Testis (tissue), 3 donors: ENCODE measurements around the gene AXDND1. TPM values are rescaled to one million over a fixed set of nuclear protein-coding genes. Genes with fewer than 3 reads are reported as not detected.
"Not testable (repeated sequence)": the region's sequence is repeated elsewhere in the genome, so short reads cannot be mapped to it uniquely, and the experiment has no call there.

ENCODE experiments used
- DNase-seq: peaks from one replicate; pipeline ENCODE4 v3.0.0-alpha.2; 2019
- H3K27ac ChIP-seq, 2 donors: fragments of 200-600 bp; sonication (generic); one replicate each; pipeline ENCODE4 v1.5.1; 2019
- H3K27me3 ChIP-seq: fragments of 200-600 bp; sonication (generic); one replicate; pipeline ENCODE4 v1.5.1; 2019
- H3K36me3 ChIP-seq: fragments of 200-600 bp; sonication (generic); one replicate; pipeline ENCODE4 v1.5.1; 2017; ENCODE audit warnings: low read depth; ENCODE audit errors: missing control alignments
- H3K4me1 ChIP-seq: fragments of 200-600 bp; sonication (generic); one replicate; pipeline ENCODE4 v1.5.1; 2019
- H3K4me3 ChIP-seq, 2 donors: fragments of 200-600 bp; sonication (generic); one replicate each; pipeline ENCODE4 v1.5.1; 2017 to 2019
- H3K9me3 ChIP-seq: fragments of 200-600 bp; sonication (generic); one replicate; pipeline ENCODE4 v1.5.1; 2017
- POLR2A ChIP-seq: fragments of 450-650 bp; IDR thresholded peaks from one replicate; pipeline ENCODE4 v1.6.1; 2017; ENCODE audit warnings: antibody characterized with exemption, mild to moderate bottlenecking, moderate library complexity
- WGBS, 2 donors: methylation state at CpG; one replicate each; pipeline ENCODE4 v1.1.5; 2018; 5-methylcytosine and 5-hydroxymethylcytosine counted together
- intact Hi-C: fragments of 100-400 bp; cut with DNase I; formaldehyde crosslinking; loops from one replicate; pipeline ENCODE4 v1.15.1; 2023; ENCODE audit warnings: low total_unique reads
- polyA plus RNA-seq: library from polyadenylated mRNA; stranded (reverse); fragments of 350-450 nt; fragmentation: Illumina TruSeq; extraction: RNeasy Lipid Tissue Mini Kit (QIAGEN cat#74804); gene quantifications from one replicate; pipeline ENCODE4 v1.2.3, GENCODE V29; 2014; ENCODE audit warnings: low read depth, low replicate concordance; ENCODE audit not compliant: insufficient read depth
- total RNA-seq, 2 donors: library from RNA; depleted of rRNA; stranded (reverse); fragments of >200 nt; gene quantifications; one replicate each; pipeline ENCODE4 v1.2.3, GENCODE V29; 2016
- TF ChIP-seq, protein P1 (sequence below), 3 experiments: fragments of 450-650 bp in 2 of 3; fragments of 200-600 bp in 1 of 3; sonication (generic) in 1 of 3; IDR thresholded peaks; one replicate each; pipeline ENCODE4 v1.5.1; 2016 to 2019; ENCODE audit warnings: antibody characterized with exemption in 3 of 3, mild to moderate bottlenecking in 2 of 3, moderate library complexity in 1 of 3

The AXDND1 gene
- total and polyA plus RNA-seq, 3 donors from 2014 or later = 21.4 to 58.3 (median 31.5) TPM

DNA sequence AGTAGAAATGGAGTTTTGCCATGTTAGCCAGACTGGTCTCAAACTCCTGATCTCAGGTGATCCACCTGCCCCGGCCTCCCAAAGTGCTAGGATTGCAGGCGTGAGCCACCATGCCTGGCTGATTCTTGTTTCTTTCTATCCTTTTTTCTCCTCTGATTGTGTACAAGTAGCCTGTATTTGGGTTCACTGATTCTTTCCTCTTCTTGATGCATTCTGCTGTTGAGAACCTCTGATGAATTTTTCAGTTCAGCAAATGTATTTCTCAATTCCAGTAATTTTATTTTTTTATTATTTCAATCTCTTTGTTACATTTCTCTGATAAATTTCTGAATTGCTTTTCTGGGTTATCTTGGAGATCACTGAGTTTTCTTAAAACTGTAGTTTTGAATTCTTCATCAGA lies 58.8 kb downstream of the AXDND1 start:
- Histone ChIP-seq H3K27ac (no peak overlapping the region), H3K4me1 (no peaks in the 10 kb centered on the region), H3K36me3 (no peaks in the 10 kb centered on the region), H3K9me3 (no peaks in the 10 kb centered on the region), H3K27me3 (no peaks in the 10 kb centered on the region), H3K4me3 (no peak overlapping the region)
- intact Hi-C loops = no loop called here
- no peak for TF ChIP-seq POLR2A
- TF ChIP-seq, protein P1, sequence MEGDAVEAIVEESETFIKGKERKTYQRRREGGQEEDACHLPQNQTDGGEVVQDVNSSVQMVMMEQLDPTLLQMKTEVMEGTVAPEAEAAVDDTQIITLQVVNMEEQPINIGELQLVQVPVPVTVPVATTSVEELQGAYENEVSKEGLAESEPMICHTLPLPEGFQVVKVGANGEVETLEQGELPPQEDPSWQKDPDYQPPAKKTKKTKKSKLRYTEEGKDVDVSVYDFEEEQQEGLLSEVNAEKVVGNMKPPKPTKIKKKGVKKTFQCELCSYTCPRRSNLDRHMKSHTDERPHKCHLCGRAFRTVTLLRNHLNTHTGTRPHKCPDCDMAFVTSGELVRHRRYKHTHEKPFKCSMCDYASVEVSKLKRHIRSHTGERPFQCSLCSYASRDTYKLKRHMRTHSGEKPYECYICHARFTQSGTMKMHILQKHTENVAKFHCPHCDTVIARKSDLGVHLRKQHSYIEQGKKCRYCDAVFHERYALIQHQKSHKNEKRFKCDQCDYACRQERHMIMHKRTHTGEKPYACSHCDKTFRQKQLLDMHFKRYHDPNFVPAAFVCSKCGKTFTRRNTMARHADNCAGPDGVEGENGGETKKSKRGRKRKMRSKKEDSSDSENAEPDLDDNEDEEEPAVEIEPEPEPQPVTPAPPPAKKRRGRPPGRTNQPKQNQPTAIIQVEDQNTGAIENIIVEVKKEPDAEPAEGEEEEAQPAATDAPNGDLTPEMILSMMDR (IDR thresholded peaks at IDR 0.05) = no peak
- 96 to 100% methylated on average over 2 of the region's 2 CpGs for WGBS, 2 donors
- no peak for DNase-seq

DNA sequence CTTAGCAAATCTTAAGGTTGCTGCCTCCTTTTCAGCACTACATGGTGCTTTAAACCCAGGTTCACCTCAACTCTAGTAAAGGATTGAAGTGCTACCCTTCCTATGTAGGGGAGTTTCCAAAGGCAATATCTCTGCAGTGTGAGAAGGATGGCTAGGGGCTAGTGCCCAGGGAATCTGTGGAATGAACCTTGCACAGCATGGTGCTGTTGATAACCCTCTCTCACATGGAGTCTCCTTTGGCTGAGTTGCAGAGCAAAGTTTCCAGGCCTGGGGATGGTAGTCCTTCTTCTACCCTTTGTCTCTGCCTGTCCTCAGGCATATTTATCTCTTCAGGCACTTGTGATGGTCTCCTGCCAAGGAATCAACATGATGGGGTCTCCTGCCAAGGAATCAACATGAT lies 59.4 kb downstream of the AXDND1 start:
- intact Hi-C loops = no loop called here
- Histone ChIP-seq H3K4me3 (no peak overlapping the region), H3K36me3 (no peaks in the 10 kb centered on the region), H3K27ac (no peak overlapping the region), H3K27me3 (no peaks in the 10 kb centered on the region), H3K9me3 (no peaks in the 10 kb centered on the region), H3K4me1 (no peaks in the 10 kb centered on the region)
- no peak for DNase-seq
- TF ChIP-seq, protein P1 (IDR thresholded peaks at IDR 0.05) = no peak
- TF ChIP-seq POLR2A = no peak

DNA sequence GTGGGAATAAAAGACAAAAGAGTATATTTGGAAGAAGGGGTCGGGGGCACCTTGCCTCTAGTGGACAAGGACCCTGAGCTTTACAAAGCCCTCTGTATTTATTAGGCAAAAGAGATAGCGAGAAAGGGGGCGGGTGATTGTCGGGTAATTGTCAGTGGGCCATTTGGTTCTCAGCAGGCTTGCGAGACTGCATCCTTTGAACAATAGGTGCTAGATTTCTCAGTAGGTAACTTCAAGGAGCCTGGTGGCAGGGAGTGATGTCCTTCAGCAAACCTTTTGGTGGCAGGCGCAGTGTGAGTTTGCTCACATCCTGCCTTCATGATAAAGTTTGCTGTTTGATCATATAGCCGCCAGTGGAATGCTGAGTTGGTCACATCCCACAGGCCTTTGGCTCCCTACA lies 71.4 kb downstream of the AXDND1 start:
- no peak for DNase-seq
- Histone ChIP-seq H3K4me3 (no peak overlapping the region), H3K27ac (no peak overlapping the region), H3K9me3 (no peaks in the 10 kb centered on the region), H3K27me3 (no peaks in the 10 kb centered on the region), H3K4me1 (no peaks in the 10 kb centered on the region), H3K36me3 (no peaks in the 10 kb centered on the region)
- TF ChIP-seq POLR2A = no peak
- TF ChIP-seq, protein P1 (IDR thresholded peaks at IDR 0.05) = no peak
- intact Hi-C loops = no loop called here
- WGBS, 2 donors = 72 to 76% methylated on average over 7 of the region's 7 CpGs

DNA sequence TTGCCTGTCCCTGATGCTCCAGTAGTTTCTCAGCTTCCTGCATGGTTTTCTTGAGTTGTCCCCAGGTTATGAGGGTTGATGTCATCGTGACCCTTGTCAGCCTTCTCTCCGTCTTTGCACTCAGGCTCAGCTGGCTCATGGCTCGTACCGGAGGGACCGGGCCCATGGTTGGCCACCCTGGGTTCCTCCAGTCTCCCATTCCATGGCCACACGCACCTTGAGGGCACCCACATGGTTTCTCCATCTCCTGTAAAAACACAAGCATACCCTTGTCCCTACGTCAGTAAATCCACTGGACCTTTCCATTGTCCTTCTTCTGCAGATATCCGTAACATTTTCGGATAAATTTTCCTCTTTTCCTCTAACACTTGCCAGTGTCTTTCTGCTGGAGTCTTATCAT lies 73.9 kb downstream of the AXDND1 start:
- DNase-seq, intact Hi-C loops, H3K36me3 ChIP-seq, H3K9me3 ChIP-seq, H3K4me1 ChIP-seq, H3K4me3 ChIP-seq, H3K27me3 ChIP-seq, H3K27ac ChIP-seq: not testable (repeated sequence)
- 85 to 88% methylated on average over 9 of the region's 9 CpGs for WGBS, 2 donors

DNA sequence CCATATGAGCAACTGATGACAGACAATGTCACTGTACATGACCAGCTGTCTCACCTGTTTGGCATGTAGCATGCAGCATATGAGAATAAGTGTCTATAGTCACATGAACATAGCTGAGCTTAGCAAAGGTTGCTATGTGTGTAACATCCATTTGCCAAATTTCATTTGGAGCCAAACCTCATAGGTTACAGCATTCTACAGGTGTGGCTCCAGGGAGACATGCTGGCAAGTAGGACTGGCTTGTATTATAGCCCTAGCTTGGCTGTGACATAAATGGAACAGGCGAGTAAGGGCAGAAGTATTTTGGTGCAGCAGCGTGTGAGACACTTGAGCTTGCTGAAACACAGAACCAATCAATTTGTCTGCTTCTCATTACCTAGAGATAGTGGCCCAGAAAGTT lies 74.5 kb downstream of the AXDND1 start:
- DNase-seq, intact Hi-C loops, H3K4me3 ChIP-seq, H3K36me3 ChIP-seq, H3K9me3 ChIP-seq, H3K27ac ChIP-seq, H3K27me3 ChIP-seq, H3K4me1 ChIP-seq: not testable (repeated sequence)
- 94 to 97% methylated on average over 2 of the region's 2 CpGs for WGBS, 2 donors

DNA sequence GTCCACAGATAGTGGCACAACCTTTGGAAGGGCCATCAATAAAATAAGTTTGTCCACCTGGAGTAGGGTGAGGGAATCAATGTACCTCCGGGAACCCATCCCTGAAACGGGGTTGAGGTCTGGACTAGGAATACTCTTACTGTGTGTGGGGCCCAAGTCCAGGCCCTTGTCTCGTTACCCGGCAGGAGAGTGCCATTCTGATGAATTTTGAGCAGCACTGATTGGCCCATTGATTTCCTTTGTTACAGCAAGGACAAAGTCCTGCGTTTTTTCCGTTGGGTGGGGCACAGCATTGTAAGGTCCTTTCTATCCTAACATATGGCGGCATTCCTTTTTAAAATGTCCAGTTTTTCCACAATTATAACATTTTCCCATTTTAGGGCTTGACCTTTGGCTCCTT lies 75.2 kb downstream of the AXDND1 start:
- intact Hi-C loops = no loop called here
- H3K27me3 ChIP-seq = no peaks in the 10 kb centered on the region
- H3K9me3 ChIP-seq = no peaks in the 10 kb centered on the region
- no peaks in the 10 kb centered on the region for H3K4me1 ChIP-seq
- H3K36me3 ChIP-seq = no peaks in the 10 kb centered on the region
- no peak overlapping the region for H3K4me3 ChIP-seq
- DNase-seq = no peak
- 88 to 91% methylated on average over 7 of the region's 7 CpGs for WGBS, 2 donors
- no peak overlapping the region for H3K27ac ChIP-seq
- TF ChIP-seq POLR2A = no peak
- TF ChIP-seq, protein P1 (IDR thresholded peaks at IDR 0.05) = no peak
